ENCODE data around the gene SLC10A7. TPM values are rescaled to one million over a fixed set of nuclear protein-coding genes. Genes with fewer than 3 reads are reported as not detected.

SLC10A7 gene
- total RNA-seq, 2 donors from 2014 or later, result 6.0 to 7.5 TPM

- Mint-ChIP-seq H3K4me3 (no peak overlapping the region), H3K4me1 (no peaks in the 10 kb centered on the region), H3K9me3 (no peaks in the 10 kb centered on the region), H3K27me3 (ENCODE audit: insufficient read depth) (no peaks in the 10 kb centered on the region), H3K36me3 (ENCODE audit: low read depth) (no peaks in the 10 kb centered on the region), H3K27ac (no peak overlapping the region)
- Histone ChIP-seq H3K4me1 (ENCODE audit: control insufficient read depth, insufficient read depth, low read length) (no peaks in the 10 kb centered on the region), H3K9ac (ENCODE audit: extremely low read depth, low read length, poor library complexity, severe bottlenecking) (no peak overlapping the region), H3K4me3 (ENCODE audit: low read length) (no peak overlapping the region), H3K27ac (ENCODE audit: low read depth, low read length) (no peak overlapping the region), H3K9me3 (ENCODE audit: control insufficient read depth, low read length) (no peaks in the 10 kb centered on the region), H3K27me3 (ENCODE audit: control insufficient read depth, insufficient read depth, low read length, poor library complexity, severe bottlenecking) (no peaks in the 10 kb centered on the region), H3K36me3 (ENCODE audit: control insufficient read depth, insufficient read depth, low read length) (no peaks in the 10 kb centered on the region)
- DNase-seq, result no peak
- TF ChIP-seq CTCF (conservative IDR thresholded peaks at IDR 0.05), result no peak
These were observed 236.7 kb downstream of the SLC10A7 start for GRCh38 chr4:146285037-146285436.

GRCh38 chr4:146283758-146284651 lies 237.7 kb downstream of the SLC10A7 start:
- no peak overlapping the region for H3K4me3 Mint-ChIP-seq
- H3K36me3 ChIP-seq (ENCODE audit: control insufficient read depth, insufficient read depth, low read length), result no peaks in the 10 kb centered on the region
- TF ChIP-seq CTCF (conservative IDR thresholded peaks at IDR 0.05), result no peak
- no peak overlapping the region for H3K9ac ChIP-seq (ENCODE audit: extremely low read depth, low read length, poor library complexity, severe bottlenecking)
- no peak overlapping the region for H3K4me3 ChIP-seq (ENCODE audit: low read length)
- H3K36me3 Mint-ChIP-seq (ENCODE audit: low read depth), result no peaks in the 10 kb centered on the region
- H3K9me3 ChIP-seq (ENCODE audit: control insufficient read depth, low read length), result no peaks in the 10 kb centered on the region
- H3K27me3 Mint-ChIP-seq (ENCODE audit: insufficient read depth), result no peaks in the 10 kb centered on the region
- H3K27me3 ChIP-seq (ENCODE audit: control insufficient read depth, insufficient read depth, low read length, poor library complexity, severe bottlenecking), result no peaks in the 10 kb centered on the region
- no peak overlapping the region for H3K27ac ChIP-seq (ENCODE audit: low read depth, low read length)
- H3K27ac Mint-ChIP-seq, result no peak overlapping the region
- no peak for DNase-seq
- no peaks in the 10 kb centered on the region for H3K4me1 Mint-ChIP-seq
- 82 to 86% methylated on average over 1 to 3 of the region's 3 CpGs for WGBS, 2 experiments (ENCODE audit: insufficient coverage in 1 of 2, insufficient read length in 1 of 2)
- no peaks in the 10 kb centered on the region for H3K4me1 ChIP-seq (ENCODE audit: control insufficient read depth, insufficient read depth, low read length)
- no peaks in the 10 kb centered on the region for H3K9me3 Mint-ChIP-seq

- H3K27me3 ChIP-seq (ENCODE audit: control insufficient read depth, insufficient read depth, low read length, poor library complexity, severe bottlenecking), result no peaks in the 10 kb centered on the region
- H3K9ac ChIP-seq (ENCODE audit: extremely low read depth, low read length, poor library complexity, severe bottlenecking), result no peak overlapping the region
- no peak overlapping the region for H3K4me3 ChIP-seq (ENCODE audit: low read length)
- H3K9me3 ChIP-seq (ENCODE audit: control insufficient read depth, low read length), result no peaks in the 10 kb centered on the region
- DNase-seq, result no peak
- no peaks in the 10 kb centered on the region for H3K4me1 ChIP-seq (ENCODE audit: control insufficient read depth, insufficient read depth, low read length)
- no peaks in the 10 kb centered on the region for H3K9me3 Mint-ChIP-seq
- no peak overlapping the region for H3K27ac ChIP-seq (ENCODE audit: low read depth, low read length)
- H3K36me3 ChIP-seq (ENCODE audit: control insufficient read depth, insufficient read depth, low read length), result no peaks in the 10 kb centered on the region
- H3K27me3 Mint-ChIP-seq (ENCODE audit: insufficient read depth), result no peaks in the 10 kb centered on the region
- no peak overlapping the region for H3K4me3 Mint-ChIP-seq
- H3K4me1 Mint-ChIP-seq, result no peaks in the 10 kb centered on the region
- no peak overlapping the region for H3K27ac Mint-ChIP-seq
- H3K36me3 Mint-ChIP-seq (ENCODE audit: low read depth), result no peaks in the 10 kb centered on the region
- no peak for TF ChIP-seq CTCF (conservative IDR thresholded peaks at IDR 0.05)
These were observed 239.1 kb downstream of the SLC10A7 start for GRCh38 chr4:146282657-146283056.

Measured in endodermal cell (in vitro differentiated cells).